GM10248 (cell line): ENCODE data around the gene RAPGEF2.

Source experiments
- CTCF ChIA-PET: fragments of 300-600 bp; sonication (Branson Sonifier 250); formaldehyde crosslinking; extraction: SDS; loops from one replicate; lab custom pipeline; 2021; ENCODE audit warnings: antibody characterized with exemption; lab: Yijun Ruan, JAX
- POLR2A ChIA-PET: fragments of 350-650 bp; sonication (Branson Sonifier 250); formaldehyde crosslinking; extraction: SDS; loops from one replicate; lab custom pipeline; 2020; ENCODE audit warnings: antibody characterized with exemption; lab: Yijun Ruan, JAX
- DNase-seq: peaks from one replicate; pipeline ENCODE4 v3.0.0; 2012; ENCODE audit errors: extremely low spot score
- TF ChIP-seq, protein P1 (sequence below): IDR thresholded peaks from 2 replicates; pipeline ENCODE4 v1.5.1; 2012; ENCODE audit warnings: mild to moderate bottlenecking, low read depth; ENCODE audit errors: extremely low read depth, missing control alignments, control extremely low read depth

The RAPGEF2 gene

DNA sequence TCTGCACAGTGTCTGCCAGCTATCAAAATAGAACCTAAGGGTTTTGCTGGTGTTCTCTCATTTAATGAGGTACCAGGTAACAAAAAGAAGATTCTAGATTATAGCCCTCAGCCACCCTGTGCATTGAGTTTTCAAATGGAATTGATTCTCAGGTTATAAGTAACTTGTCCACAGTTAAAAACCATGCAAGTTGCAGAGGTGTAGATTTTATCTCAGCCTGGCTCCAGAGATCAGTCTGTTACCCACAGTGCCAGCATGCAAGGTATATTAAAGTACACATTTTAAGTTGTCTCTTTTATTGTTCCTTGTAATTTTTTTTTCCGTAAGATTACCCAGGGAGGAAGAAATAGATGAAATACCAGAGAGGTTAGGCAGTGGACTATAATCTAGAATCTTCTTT lies 59.7 kb downstream of the RAPGEF2 start:
- DNase-seq = no peak
- TF ChIP-seq, protein P1, sequence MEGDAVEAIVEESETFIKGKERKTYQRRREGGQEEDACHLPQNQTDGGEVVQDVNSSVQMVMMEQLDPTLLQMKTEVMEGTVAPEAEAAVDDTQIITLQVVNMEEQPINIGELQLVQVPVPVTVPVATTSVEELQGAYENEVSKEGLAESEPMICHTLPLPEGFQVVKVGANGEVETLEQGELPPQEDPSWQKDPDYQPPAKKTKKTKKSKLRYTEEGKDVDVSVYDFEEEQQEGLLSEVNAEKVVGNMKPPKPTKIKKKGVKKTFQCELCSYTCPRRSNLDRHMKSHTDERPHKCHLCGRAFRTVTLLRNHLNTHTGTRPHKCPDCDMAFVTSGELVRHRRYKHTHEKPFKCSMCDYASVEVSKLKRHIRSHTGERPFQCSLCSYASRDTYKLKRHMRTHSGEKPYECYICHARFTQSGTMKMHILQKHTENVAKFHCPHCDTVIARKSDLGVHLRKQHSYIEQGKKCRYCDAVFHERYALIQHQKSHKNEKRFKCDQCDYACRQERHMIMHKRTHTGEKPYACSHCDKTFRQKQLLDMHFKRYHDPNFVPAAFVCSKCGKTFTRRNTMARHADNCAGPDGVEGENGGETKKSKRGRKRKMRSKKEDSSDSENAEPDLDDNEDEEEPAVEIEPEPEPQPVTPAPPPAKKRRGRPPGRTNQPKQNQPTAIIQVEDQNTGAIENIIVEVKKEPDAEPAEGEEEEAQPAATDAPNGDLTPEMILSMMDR = no peak
- ChIA-PET POLR2A (no interaction called here), CTCF (interaction anchor here (1.4 to 4.3 kb wide), 6 partner anchors 11 to 311 kb away, joined by 3 to 16 read pairs (median 4); no protein-coding TSS in a partner anchor)

- POLR2A ChIA-PET = no interaction called here
- TF ChIP-seq, protein P1 = no peak
- DNase-seq = no peak
- CTCF ChIA-PET = interaction anchor here (1.4 to 1.5 kb wide), 3 partner anchors 45 to 312 kb away, joined by 3 to 4 read pairs (median 3); no protein-coding TSS in a partner anchor
These were observed 60.6 kb downstream of the RAPGEF2 start for GRCh38 chr4:159163521-159163920.

DNA sequence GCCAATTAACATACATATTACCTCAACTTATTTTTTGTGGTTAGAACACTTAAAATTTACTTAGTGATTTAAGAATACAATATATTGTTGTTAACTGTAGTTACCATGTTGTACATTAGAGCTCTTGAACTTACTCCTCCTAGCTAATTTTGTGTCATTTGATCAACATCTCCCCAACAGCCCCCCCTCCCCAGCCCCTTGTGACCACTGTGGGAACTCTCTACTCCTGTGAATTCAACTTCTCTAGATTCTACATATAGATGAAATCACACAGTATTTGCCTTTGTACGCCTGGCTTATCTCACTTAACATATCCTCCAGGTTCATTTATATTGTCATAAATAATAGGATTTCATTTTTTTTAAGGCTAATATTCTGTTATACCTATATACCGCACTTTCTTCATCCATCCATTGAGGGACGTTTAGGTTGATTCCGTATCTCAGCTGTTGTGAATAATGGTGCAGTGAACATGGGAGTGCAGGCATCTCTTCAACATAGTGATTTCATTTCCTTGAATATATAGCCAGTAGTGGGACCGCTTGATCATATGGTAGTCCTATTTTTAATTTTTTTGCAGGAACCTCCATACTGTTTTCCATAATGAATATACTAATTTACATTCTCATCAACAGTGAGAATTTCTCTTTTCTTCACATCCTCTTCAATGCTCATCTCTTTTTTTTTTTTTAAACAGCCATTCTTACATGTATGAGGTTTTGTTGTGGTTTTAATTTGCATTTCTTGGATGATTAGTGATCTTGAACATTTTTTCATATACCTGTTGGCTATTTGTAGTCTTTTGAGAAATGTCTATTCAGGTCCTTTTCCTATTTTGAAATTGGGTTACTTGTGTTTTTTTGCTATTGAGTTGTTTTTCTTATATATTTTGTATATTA lies 66.8 kb downstream of the RAPGEF2 start:
- ChIA-PET CTCF (interaction anchor here (0.7 kb wide), 1 partner anchor 23 kb away, joined by 3 read pairs; no protein-coding TSS in a partner anchor), POLR2A (interaction anchor here (0.7 kb wide), 1 partner anchor 12 kb away, joined by 3 read pairs; no protein-coding TSS in a partner anchor)
- TF ChIP-seq, protein P1 = no peak
- no peak for DNase-seq

DNA sequence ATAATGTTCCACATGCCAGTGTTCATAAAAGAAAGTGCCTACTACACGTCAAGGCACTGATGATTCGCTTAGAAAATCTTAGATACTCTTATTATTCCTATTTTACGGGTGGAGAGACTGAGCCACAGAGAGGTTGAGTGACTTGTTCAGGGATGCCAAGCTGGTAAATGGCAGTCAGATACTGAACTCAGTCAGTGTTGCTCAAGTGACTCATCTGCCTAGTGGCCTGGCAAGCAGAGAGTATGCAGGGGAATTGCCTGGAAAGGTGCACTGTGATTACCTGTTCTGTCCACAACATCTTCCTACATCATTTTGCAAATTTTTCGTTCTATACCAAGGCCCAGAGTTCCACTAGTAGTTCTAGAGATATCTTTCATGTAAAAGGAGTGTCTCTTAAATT lies 68.4 kb downstream of the RAPGEF2 start:
- DNase-seq = no peak
- ChIA-PET CTCF (interaction anchor here (0.7 to 1.1 kb wide), 2 partner anchors 14 to 31 kb away, joined by 3 read pairs; no protein-coding TSS in a partner anchor), POLR2A (no interaction called here)

DNA sequence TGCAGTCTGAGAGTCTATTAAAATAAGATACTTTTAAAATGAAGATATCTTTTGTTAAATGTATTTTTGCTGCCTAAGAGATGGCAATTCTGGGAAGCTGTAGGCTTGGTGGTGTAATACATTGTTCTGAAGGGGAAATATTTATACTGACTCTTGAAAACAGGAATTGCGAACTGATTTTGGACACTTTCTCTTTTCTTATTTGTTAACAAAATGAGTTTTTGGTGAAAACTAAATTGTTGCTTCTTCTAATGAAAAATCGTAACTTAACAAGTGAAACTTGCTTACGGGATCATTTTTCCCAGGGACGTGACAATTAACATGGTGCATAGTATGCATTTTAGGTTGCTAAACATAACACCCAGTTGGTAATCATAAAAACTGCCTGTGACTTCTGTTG lies 71.0 kb downstream of the RAPGEF2 start:
- DNase-seq = no peak
- ChIA-PET POLR2A (no interaction called here), CTCF (interaction anchor here (0.7 to 3.3 kb wide), 10 partner anchors 13 to 444 kb away, joined by 3 to 16 read pairs (median 4); no protein-coding TSS in a partner anchor)
- TF ChIP-seq, protein P1 = no peak

More for the DNA sequence above, 68.4 kb downstream of the RAPGEF2 start:
- TF ChIP-seq, protein P1 = no peak

GRCh38 chr4:159174645-159175084 lies 71.8 kb downstream of the RAPGEF2 start:
- TF ChIP-seq, protein P1 = no peak
- no peak for DNase-seq
- ChIA-PET POLR2A (no interaction called here), CTCF (interaction anchor here (1.1 to 3.3 kb wide), 7 partner anchors 14 to 325 kb away, joined by 3 to 16 read pairs (median 4); no protein-coding TSS in a partner anchor)
